OCI-LY7 (cell line): ENCODE results near the gene HOXB8. TPM values are rescaled to one million over a fixed set of nuclear protein-coding genes. Genes with fewer than 3 reads are reported as not detected.
A peak's percentile ranks its signal among the peaks of the same experiment; 100 is the strongest.

Source experiments
- BruUV-seq: library from RNA; stranded (reverse); fragments of 400-500 nt; replicated peaks from 2 replicates; lab custom pipeline; 2021; lab: Mats Ljungman, UMichigan
- CTCF ChIA-PET: fragments of 300-600 bp; sonication (Branson Sonifier 250); formaldehyde crosslinking; loops from one replicate; lab custom pipeline; 2022; ENCODE audit warnings: antibody characterized with exemption; ENCODE audit not compliant: unreplicated experiment; lab: Charles Lee
- POLR2A ChIA-PET: fragments of 300-600 bp; sonication (Branson Sonifier 250); formaldehyde crosslinking; loops from one replicate; lab custom pipeline; 2022; ENCODE audit warnings: antibody characterized with exemption; lab: Charles Lee
- DNase-seq: peaks from one replicate; pipeline ENCODE4 v3.0.0-alpha.2; 2015; ENCODE audit warnings: low spot score
- H2AFZ ChIP-seq: fragments of 200-600 bp; sonication (generic), shearing (Covaris generic); 2 replicates; pipeline ENCODE4 v1.6.1; 2014; ENCODE audit warnings: mild to moderate bottlenecking, antibody characterized with exemption, low read length, moderate library complexity
- H3K27ac ChIP-seq: fragments of 200-600 bp; sonication (generic); 2 replicates; pipeline ENCODE4 v1.5.1; 2014; ENCODE audit warnings: mixed run types, low read depth, mild to moderate bottlenecking, moderate library complexity, low read length, inconsistent platforms; ENCODE audit not compliant: poor library complexity, severe bottlenecking
- H3K36me3 ChIP-seq: fragments of 200-600 bp; sonication (generic); 2 replicates; pipeline ENCODE4 v1.6.1; 2014; ENCODE audit warnings: mild to moderate bottlenecking, antibody characterized with exemption, low read length, moderate library complexity, mixed read lengths; ENCODE audit not compliant: insufficient read depth
- H3K4me1 ChIP-seq: fragments of 200-600 bp; sonication (generic); 2 replicates; pipeline ENCODE4 v1.5.1; 2014; ENCODE audit warnings: mild to moderate bottlenecking, low read length; ENCODE audit not compliant: insufficient read depth, poor library complexity, severe bottlenecking
- H3K4me2 ChIP-seq: fragments of 200-600 bp; sonication (generic); 2 replicates; pipeline ENCODE4 v1.6.1; 2014; ENCODE audit warnings: mild to moderate bottlenecking, low read length
- H3K4me3 ChIP-seq: fragments of 200-600 bp; sonication (generic); 2 replicates; pipeline ENCODE4 v1.5.1; 2014; ENCODE audit warnings: mild to moderate bottlenecking, low read depth, low read length; ENCODE audit not compliant: poor library complexity, severe bottlenecking
- H3K79me2 ChIP-seq: fragments of 200-600 bp; sonication (generic); 2 replicates; pipeline ENCODE4 v1.6.1; 2016; ENCODE audit warnings: low read depth, mild to moderate bottlenecking, low read length, moderate library complexity, mixed read lengths; ENCODE audit not compliant: insufficient read depth
- H3K9me2 ChIP-seq: fragments of 200-600 bp; sonication (generic); 2 replicates; pipeline ENCODE4 v1.6.1; 2016; ENCODE audit warnings: mild to moderate bottlenecking, low read length, mixed read lengths; ENCODE audit not compliant: insufficient read depth
- H3K9me3 ChIP-seq: fragments of 200-600 bp; sonication (generic); 2 replicates; pipeline ENCODE4 v1.6.1; 2014; ENCODE audit warnings: mild to moderate bottlenecking, mixed run types, low read length, mixed read lengths
- H4K20me1 ChIP-seq: fragments of 200-600 bp; sonication (generic); 2 replicates; pipeline ENCODE4 v1.6.1; 2014; ENCODE audit warnings: mild to moderate bottlenecking, antibody characterized with exemption, low read length, moderate library complexity, mixed read lengths; ENCODE audit not compliant: insufficient read depth
- EZH2phosphoT487 ChIP-seq: fragments of 200-600 bp; sonication (generic); IDR thresholded peaks from 2 replicates; pipeline ENCODE4 v1.6.1; 2018; ENCODE audit warnings: low read depth, borderline replicate concordance, mild to moderate bottlenecking, mixed run types, antibody characterized with exemption, low read length, moderate library complexity, mixed read lengths
- intact Hi-C: fragments of 100-400 bp; cut with micrococcal nuclease; formaldehyde crosslinking; loops from one replicate; pipeline ENCODE4 v1.10.0; 2022; ENCODE audit not compliant: unreplicated experiment
- total RNA-seq, 2 experiments: library from RNA; depleted of rRNA in 1 of 2; stranded (reverse); fragments of >200 nt in 1 of 2; shearing (Covaris generic) in 1 of 2; gene quantifications; 2 replicates each; pipeline ENCODE4 v1.2.3, GENCODE V29; 2014 to 2022
- TF ChIP-seq, protein P1 (sequence below): fragments of 200-600 bp; sonication (generic); conservative IDR thresholded peaks from 2 replicates; pipeline ENCODE4 v1.5.1; 2014; ENCODE audit warnings: mild to moderate bottlenecking, antibody characterized with exemption, low read length, moderate library complexity, mixed read lengths

The HOXB8 gene
- total RNA-seq, 2 experiments from 2014 or later, result not detected

DNA sequence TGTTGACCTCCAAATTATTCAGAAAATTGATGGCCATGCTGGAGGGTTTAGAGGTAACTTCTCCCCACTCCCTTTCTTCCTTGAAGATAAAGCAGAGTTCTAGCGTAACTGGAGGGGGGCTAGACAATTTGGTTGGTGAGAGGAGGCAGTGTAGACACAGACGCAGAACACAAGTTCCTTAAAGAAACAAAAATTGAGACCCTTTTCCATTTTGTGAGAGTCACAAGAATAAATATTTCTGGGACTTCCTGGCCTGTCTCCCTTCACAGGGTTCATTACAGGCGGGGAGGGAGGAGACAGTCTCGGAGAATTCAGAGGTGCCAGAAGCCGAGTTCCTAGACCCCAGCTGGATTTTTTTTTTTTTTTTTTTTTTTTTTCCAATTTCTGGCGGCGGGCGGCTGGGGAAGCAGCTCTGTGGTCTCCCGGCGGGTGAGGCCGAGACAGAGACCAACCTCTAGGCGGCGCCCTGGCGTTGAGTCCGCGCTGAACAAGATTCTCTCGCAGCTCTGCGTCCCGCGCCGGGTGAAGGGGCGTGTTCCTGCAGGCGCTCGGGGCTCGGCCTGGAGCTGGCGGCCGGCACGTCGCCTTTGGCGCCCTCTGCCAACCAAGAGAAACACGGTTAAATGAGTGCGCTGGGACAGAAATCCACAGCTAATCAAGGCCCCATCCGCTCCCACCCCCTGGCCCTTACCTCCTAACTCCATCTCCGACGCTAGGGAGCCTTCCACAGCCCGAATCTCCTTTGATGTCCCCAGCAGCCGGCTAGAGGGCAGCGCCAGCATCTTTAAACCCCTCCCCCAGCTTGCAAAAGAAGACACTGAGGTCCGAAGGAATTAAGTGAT lies 21.3 kb upstream of the HOXB8 start:
- POLR2A ChIA-PET, result interaction anchor here (0.6 kb wide), 2 partner anchors 357 to 1661 kb away, joined by 3 read pairs; no protein-coding TSS in a partner anchor

DNA sequence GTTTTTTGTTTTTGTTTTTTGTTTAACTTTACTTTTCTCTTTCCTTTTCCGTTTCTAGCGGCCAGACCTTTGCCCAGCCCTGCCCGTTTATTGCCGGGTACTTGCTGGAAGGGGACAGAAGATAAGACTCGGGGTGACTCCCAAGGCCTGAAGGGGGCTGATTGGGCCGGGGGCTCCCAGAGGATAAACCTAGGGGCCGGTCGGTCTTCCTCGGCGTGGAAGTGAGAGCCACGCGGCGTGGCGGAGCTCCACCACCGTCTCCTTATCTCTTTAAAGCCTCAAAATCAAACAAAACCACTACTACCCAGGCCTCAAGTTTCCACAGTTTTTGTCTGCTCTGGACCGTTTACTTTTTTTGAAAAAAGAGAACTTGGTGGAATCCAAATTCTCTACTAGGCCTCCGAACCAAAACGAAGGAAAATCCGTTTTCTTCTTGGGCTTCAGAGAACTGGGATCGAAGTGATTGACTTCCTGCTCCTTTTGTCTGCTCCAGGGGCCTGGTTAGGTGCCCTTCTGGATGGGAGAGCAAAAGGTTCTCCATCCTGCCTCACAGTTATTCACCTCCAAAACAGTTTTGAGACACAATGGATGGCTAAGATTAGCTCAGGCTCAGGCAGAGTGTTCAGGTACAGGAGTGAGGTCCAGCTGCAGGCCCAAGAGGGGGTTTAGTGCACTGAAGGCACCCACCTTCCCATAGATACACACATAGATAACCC lies 19.6 kb upstream of the HOXB8 start:
- H3K79me2 ChIP-seq, result no peaks in the 10 kb centered on the region
- no peaks in the 10 kb centered on the region for H3K4me1 ChIP-seq
- H3K4me2 ChIP-seq, result no peak overlapping the region
- BruUV-seq, result no TSS peak
- no peaks in the 10 kb centered on the region for H3K36me3 ChIP-seq
- no peaks in the 10 kb centered on the region for H4K20me1 ChIP-seq
- intact Hi-C loops, result no loop called here
- DNase-seq, result no peak
- H3K9me3 ChIP-seq, result no peaks in the 10 kb centered on the region
- H3K27ac ChIP-seq, result no peak overlapping the region
- no peak overlapping the region for H2AFZ ChIP-seq
- ChIA-PET CTCF (no interaction called here), POLR2A (no interaction called here)
- TF ChIP-seq, protein P1, sequence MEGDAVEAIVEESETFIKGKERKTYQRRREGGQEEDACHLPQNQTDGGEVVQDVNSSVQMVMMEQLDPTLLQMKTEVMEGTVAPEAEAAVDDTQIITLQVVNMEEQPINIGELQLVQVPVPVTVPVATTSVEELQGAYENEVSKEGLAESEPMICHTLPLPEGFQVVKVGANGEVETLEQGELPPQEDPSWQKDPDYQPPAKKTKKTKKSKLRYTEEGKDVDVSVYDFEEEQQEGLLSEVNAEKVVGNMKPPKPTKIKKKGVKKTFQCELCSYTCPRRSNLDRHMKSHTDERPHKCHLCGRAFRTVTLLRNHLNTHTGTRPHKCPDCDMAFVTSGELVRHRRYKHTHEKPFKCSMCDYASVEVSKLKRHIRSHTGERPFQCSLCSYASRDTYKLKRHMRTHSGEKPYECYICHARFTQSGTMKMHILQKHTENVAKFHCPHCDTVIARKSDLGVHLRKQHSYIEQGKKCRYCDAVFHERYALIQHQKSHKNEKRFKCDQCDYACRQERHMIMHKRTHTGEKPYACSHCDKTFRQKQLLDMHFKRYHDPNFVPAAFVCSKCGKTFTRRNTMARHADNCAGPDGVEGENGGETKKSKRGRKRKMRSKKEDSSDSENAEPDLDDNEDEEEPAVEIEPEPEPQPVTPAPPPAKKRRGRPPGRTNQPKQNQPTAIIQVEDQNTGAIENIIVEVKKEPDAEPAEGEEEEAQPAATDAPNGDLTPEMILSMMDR, result no peak
- no peak for TF ChIP-seq EZH2phosphoT487
- no peak overlapping the region for H3K4me3 ChIP-seq
- H3K9me2 ChIP-seq, result no peaks in the 10 kb centered on the region

More for the DNA sequence above, 21.3 kb upstream of the HOXB8 start:
- no peak overlapping the region for H3K4me3 ChIP-seq
- no peaks in the 10 kb centered on the region for H3K36me3 ChIP-seq
- CTCF ChIA-PET, result interaction anchor here (0.6 to 1.0 kb wide), 2 partner anchors 13 to 31 kb away, joined by 3 read pairs; partner anchors contain the start of gene HOXB6
- peak; percentile 80 for DNase-seq
- H3K27ac ChIP-seq, result no peak overlapping the region
- no peaks in the 10 kb centered on the region for H3K9me2 ChIP-seq
- no peaks in the 10 kb centered on the region for H3K9me3 ChIP-seq
- H4K20me1 ChIP-seq, result no peaks in the 10 kb centered on the region
- H3K4me1 ChIP-seq, result no peaks in the 10 kb centered on the region
- H2AFZ ChIP-seq, result no peak overlapping the region
- intact Hi-C loops, result no loop called here
- H3K4me2 ChIP-seq, result no peak overlapping the region
- no peaks in the 10 kb centered on the region for H3K79me2 ChIP-seq
- no TSS peak for BruUV-seq
- TF ChIP-seq EZH2phosphoT487, result no peak
- TF ChIP-seq, protein P1, result peak; percentile 82
